Neural progenitor cell (in vitro differentiated cells): Measurements from ENCODE around the gene KCNH1.

Experiments used
- CTCF ChIP-seq: fragments of 200-600 bp; sonication (generic); IDR thresholded peaks from 2 replicates; pipeline ENCODE4 v1.5.1; 2017; ENCODE audit warnings: antibody characterized with exemption, mild to moderate bottlenecking
- EZH2 ChIP-seq: fragments of 200-600 bp; sonication (generic); IDR thresholded peaks from 2 replicates; pipeline ENCODE4 v1.6.1; 2017; ENCODE audit warnings: antibody characterized with exemption, mild to moderate bottlenecking, moderate library complexity
- EZH2phosphoT487 ChIP-seq: fragments of 200-600 bp; sonication (generic); IDR thresholded peaks from 2 replicates; pipeline ENCODE4 v1.6.1; 2017; ENCODE audit warnings: antibody characterized with exemption

- TF ChIP-seq CTCF: no peak
- TF ChIP-seq EZH2: no peak
- no peak for TF ChIP-seq EZH2phosphoT487
Observed at GRCh38 chr1:210669951-210670350, 464.0 kb downstream of the KCNH1 start.
